GM13976 (cell line): ENCODE results near the gene HOXB4.
A peak's percentile ranks its signal among the peaks of the same experiment; 100 is the strongest.

Experiments
- DNase-seq: peaks from one replicate; pipeline ENCODE4 v3.0.0; 2012; ENCODE audit warnings: low spot score
- in situ Hi-C: fragments of 300-500 bp; cut with MboI; formaldehyde crosslinking; loops from one replicate; pipeline ENCODE4 v1.12.0; 2022; ENCODE audit warnings: low sequenced_read_pairs, mixed read lengths, inconsistent platforms; ENCODE audit not compliant: unreplicated experiment
- TF ChIP-seq, protein P1 (sequence below): IDR thresholded peaks from 2 replicates; pipeline ENCODE4 v1.5.1; 2012; ENCODE audit warnings: borderline replicate concordance, mild to moderate bottlenecking; ENCODE audit not compliant: insufficient read depth; ENCODE audit errors: extremely low read depth, missing control alignments, control extremely low read depth

HOXB4 gene

GRCh38 chr17:48613862-48614694, 35.9 kb upstream of the HOXB4 start:
- DNase-seq, result no peak
- in situ Hi-C loops, result no loop called here
- TF ChIP-seq, protein P1, sequence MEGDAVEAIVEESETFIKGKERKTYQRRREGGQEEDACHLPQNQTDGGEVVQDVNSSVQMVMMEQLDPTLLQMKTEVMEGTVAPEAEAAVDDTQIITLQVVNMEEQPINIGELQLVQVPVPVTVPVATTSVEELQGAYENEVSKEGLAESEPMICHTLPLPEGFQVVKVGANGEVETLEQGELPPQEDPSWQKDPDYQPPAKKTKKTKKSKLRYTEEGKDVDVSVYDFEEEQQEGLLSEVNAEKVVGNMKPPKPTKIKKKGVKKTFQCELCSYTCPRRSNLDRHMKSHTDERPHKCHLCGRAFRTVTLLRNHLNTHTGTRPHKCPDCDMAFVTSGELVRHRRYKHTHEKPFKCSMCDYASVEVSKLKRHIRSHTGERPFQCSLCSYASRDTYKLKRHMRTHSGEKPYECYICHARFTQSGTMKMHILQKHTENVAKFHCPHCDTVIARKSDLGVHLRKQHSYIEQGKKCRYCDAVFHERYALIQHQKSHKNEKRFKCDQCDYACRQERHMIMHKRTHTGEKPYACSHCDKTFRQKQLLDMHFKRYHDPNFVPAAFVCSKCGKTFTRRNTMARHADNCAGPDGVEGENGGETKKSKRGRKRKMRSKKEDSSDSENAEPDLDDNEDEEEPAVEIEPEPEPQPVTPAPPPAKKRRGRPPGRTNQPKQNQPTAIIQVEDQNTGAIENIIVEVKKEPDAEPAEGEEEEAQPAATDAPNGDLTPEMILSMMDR, result no peak

- TF ChIP-seq, protein P1, result no peak
- DNase-seq, result peak; percentile 76
- in situ Hi-C loops, result no loop called here
Measured at GRCh38 chr17:48612854-48613691, 34.9 kb upstream of the HOXB4 start.

DNA sequence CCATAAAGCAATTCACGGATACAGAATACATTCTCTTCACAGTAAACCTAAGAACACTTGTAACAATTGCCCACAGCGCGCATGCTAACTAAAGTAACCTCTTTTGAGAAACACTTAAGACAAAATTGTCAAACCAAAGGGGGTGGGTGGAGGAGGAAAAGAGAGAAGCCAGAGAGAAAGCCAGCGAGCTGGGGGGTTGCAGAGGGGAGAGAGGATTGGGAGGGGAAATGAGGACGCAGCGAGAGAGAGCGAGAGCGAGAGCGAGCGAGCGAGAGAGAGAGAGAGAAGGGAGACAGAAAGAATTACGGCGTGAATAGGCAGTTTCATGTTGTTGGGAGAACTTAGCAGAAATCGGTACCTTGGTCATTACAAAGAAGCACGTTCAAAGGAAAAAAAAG, 34.3 kb upstream of the HOXB4 start:
- in situ Hi-C loops, result no loop called here
- no peak for DNase-seq
- TF ChIP-seq, protein P1, result no peak

GRCh38 chr17:48611681-48612455, 33.7 kb upstream of the HOXB4 start:
- TF ChIP-seq, protein P1, result no peak
- in situ Hi-C loops, result no loop called here
- no peak for DNase-seq

DNA sequence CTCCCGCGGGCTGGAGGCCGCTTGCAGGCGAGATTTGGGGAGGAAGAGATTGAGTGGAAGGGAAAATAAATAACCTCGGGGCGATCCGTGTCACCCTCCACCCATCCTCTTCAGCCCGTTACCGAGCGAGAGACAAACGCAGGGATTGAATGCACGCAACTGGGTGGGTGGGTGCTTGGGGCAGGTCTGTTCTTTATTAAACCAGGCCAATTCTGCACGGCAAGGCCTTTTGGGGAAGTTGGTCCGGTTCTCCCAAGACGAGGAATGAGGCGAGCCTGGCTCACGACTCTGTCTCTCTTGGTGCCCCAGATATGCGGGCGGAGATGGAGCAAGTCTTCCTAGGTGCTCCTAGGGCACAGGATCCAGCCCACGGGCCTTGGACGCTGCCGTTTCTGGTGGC, 33.1 kb upstream of the HOXB4 start:
- peak; percentile 63 for DNase-seq
- in situ Hi-C loops, result no loop called here
- TF ChIP-seq, protein P1, result no peak
